Neural cell (in vitro differentiated cells): ENCODE results near the gene ARHGAP24. TPM values are rescaled to one million over a fixed set of nuclear protein-coding genes. Genes with fewer than 3 reads are reported as not detected.

Source experiments
- H2AFZ ChIP-seq: fragments of 200-600, 300-800 bp; sonication (generic), shearing (Covaris generic); 2 replicates; pipeline ENCODE4 v1.6.0; 2014; ENCODE audit warnings: low read depth, mild to moderate bottlenecking, antibody characterized with exemption, low read length, moderate library complexity
- H3F3A ChIP-seq: fragments of 200-600 bp; shearing (Covaris generic); 2 replicates; pipeline ENCODE4 v1.6.1; 2016; ENCODE audit warnings: mild to moderate bottlenecking, moderate library complexity, mixed read lengths, antibody characterized with exemption, low read length; ENCODE audit not compliant: insufficient read depth, poor library complexity, severe bottlenecking
- H3K27ac ChIP-seq: fragments of 200-600, 300-800 bp; sonication (generic), shearing (Covaris generic); 2 replicates; pipeline ENCODE4 v1.5.1; 2014; ENCODE audit warnings: mild to moderate bottlenecking, low read length, moderate library complexity
- H3K27me3 ChIP-seq: fragments of 300-800, 200-600 bp; sonication (generic), shearing (Covaris generic); 2 replicates; pipeline ENCODE4 v1.6.0; 2014; ENCODE audit warnings: mild to moderate bottlenecking, low read depth, low read length, moderate library complexity; ENCODE audit not compliant: insufficient read depth
- H3K36me3 ChIP-seq: fragments of 300-800, 200-600 bp; sonication (generic), shearing (Covaris generic); 2 replicates; pipeline ENCODE4 v1.5.1; 2014; ENCODE audit warnings: mild to moderate bottlenecking, antibody characterized with exemption, low read length, moderate library complexity; ENCODE audit not compliant: insufficient read depth
- H3K4me2 ChIP-seq: fragments of 300-800, 200-600 bp; sonication (generic), shearing (Covaris generic); 2 replicates; pipeline ENCODE4 v1.6.0; 2014; ENCODE audit warnings: mild to moderate bottlenecking, low read length
- H3K4me3 ChIP-seq: fragments of 300-800, 200-600 bp; sonication (generic), shearing (Covaris generic); 2 replicates; pipeline ENCODE4 v1.5.1; 2014; ENCODE audit warnings: mild to moderate bottlenecking, low read length, moderate library complexity
- H3K79me2 ChIP-seq: fragments of 200-600 bp; shearing (Covaris generic); replicated peaks from 2 replicates; pipeline ENCODE4 v1.6.0; 2014; ENCODE audit warnings: mild to moderate bottlenecking, low read length, moderate library complexity; ENCODE audit not compliant: insufficient read depth
- H3K9ac ChIP-seq: fragments of 300-800, 200-600 bp; sonication (generic), shearing (Covaris generic); 2 replicates; pipeline ENCODE4 v1.6.1; 2016; ENCODE audit warnings: mild to moderate bottlenecking, low read length, mixed read lengths
- H3K9me2 ChIP-seq: fragments of 200-600 bp; shearing (Covaris generic); 2 replicates; pipeline ENCODE4 v1.6.1; 2016; ENCODE audit warnings: mild to moderate bottlenecking, low read length, mixed read lengths; ENCODE audit not compliant: insufficient read depth
- H3K9me3 ChIP-seq: fragments of 200-600, 300-800 bp; sonication (generic), shearing (Covaris generic); 2 replicates; pipeline ENCODE4 v1.6.1; 2016; ENCODE audit warnings: mild to moderate bottlenecking, mixed run types, low read length, moderate library complexity, mixed read lengths
- H4K20me1 ChIP-seq: fragments of 200-600 bp; shearing (Covaris generic); 2 replicates; pipeline ENCODE4 v1.6.1; 2016; ENCODE audit warnings: mild to moderate bottlenecking, mixed run types; ENCODE audit not compliant: insufficient read depth
- CTCF ChIP-seq: fragments of 450-650 bp; IDR thresholded peaks from 2 replicates; pipeline ENCODE4 v1.5.1; 2014; ENCODE audit warnings: antibody characterized with exemption, mild to moderate bottlenecking, moderate library complexity; ENCODE audit not compliant: poor library complexity, severe bottlenecking
- EP300 ChIP-seq: fragments of 450-650 bp; conservative IDR thresholded peaks from 2 replicates; pipeline ENCODE4 v1.6.1; 2014; ENCODE audit warnings: antibody characterized with exemption, mild to moderate bottlenecking, moderate library complexity; ENCODE audit not compliant: poor library complexity, severe bottlenecking
- EZH2 ChIP-seq: fragments of 200-600, 300-800 bp; shearing (Covaris generic), sonication (generic); IDR thresholded peaks from 2 replicates; pipeline ENCODE4 v1.6.1; 2014; ENCODE audit warnings: antibody characterized with exemption, low read length, borderline replicate concordance, mild to moderate bottlenecking; ENCODE audit not compliant: insufficient read depth, poor library complexity, severe bottlenecking
- MXI1 ChIP-seq: fragments of 450-650 bp; conservative IDR thresholded peaks from 2 replicates; pipeline ENCODE4 v1.6.1; 2014; ENCODE audit warnings: antibody characterized with exemption, mild to moderate bottlenecking; ENCODE audit not compliant: poor library complexity, severe bottlenecking
- POLR2AphosphoS5 ChIP-seq: IDR thresholded peaks from 2 replicates; pipeline ENCODE4 v1.6.1; 2012
- RAD21 ChIP-seq: fragments of 450-650 bp; conservative IDR thresholded peaks from 2 replicates; pipeline ENCODE4 v1.6.1; 2014; ENCODE audit warnings: antibody characterized with exemption, mild to moderate bottlenecking, moderate library complexity
- REST ChIP-seq: IDR thresholded peaks from 2 replicates; pipeline ENCODE4 v1.6.1; 2012; ENCODE audit warnings: borderline replicate concordance
- SMC3 ChIP-seq: fragments of 450-650 bp; conservative IDR thresholded peaks from 2 replicates; pipeline ENCODE4 v1.6.1; 2014; ENCODE audit warnings: antibody characterized with exemption, mild to moderate bottlenecking, moderate library complexity; ENCODE audit not compliant: poor library complexity
- TAF1 ChIP-seq: IDR thresholded peaks from 2 replicates; pipeline ENCODE4 v1.6.1; 2012; ENCODE audit warnings: low read depth
- polyA plus RNA-seq: library from polyadenylated mRNA; depleted of rRNA; stranded (reverse); fragments of >200 nt; gene quantifications from 2 replicates; pipeline ENCODE4 v1.2.3, GENCODE V29; 2014

The ARHGAP24 gene
- polyA plus RNA-seq, 1 donor from 2014 or later, result 2.9 TPM

- Histone ChIP-seq H3K27ac (no peak overlapping the region), H3K9ac (no peak overlapping the region), H3K27me3 (no peaks in the 10 kb centered on the region), H3F3A (no peaks in the 10 kb centered on the region), H3K9me3 (no peaks in the 10 kb centered on the region), H3K4me3 (no peak overlapping the region), H4K20me1 (no peaks in the 10 kb centered on the region), H3K9me2 (no peaks in the 10 kb centered on the region), H3K79me2 (no peaks in the 10 kb centered on the region), H3K4me2 (no peak overlapping the region), H3K36me3 (no peaks in the 10 kb centered on the region), H2AFZ (no peak overlapping the region)
- TF ChIP-seq CTCF (no peak), SMC3 (no peak), MXI1 (no peak)
These were observed 221.7 kb downstream of the ARHGAP24 start for GRCh38 chr4:85696661-85697060.

GRCh38 chr4:85697854-85698253, 222.9 kb downstream of the ARHGAP24 start:
- no peaks in the 10 kb centered on the region for H4K20me1 ChIP-seq
- no peaks in the 10 kb centered on the region for H3K27me3 ChIP-seq
- H2AFZ ChIP-seq, result no peak overlapping the region
- H3K27ac ChIP-seq, result no peak overlapping the region
- no peaks in the 10 kb centered on the region for H3K79me2 ChIP-seq
- no peaks in the 10 kb centered on the region for H3K9me2 ChIP-seq
- H3K4me2 ChIP-seq, result no peak overlapping the region
- no peaks in the 10 kb centered on the region for H3K36me3 ChIP-seq
- TF ChIP-seq SMC3 (no peak), TAF1 (no peak), RAD21 (no peak), MXI1 (no peak), EZH2 (no peak), POLR2AphosphoS5 (no peak), CTCF (no peak), EP300 (no peak), REST (no peak)
- H3F3A ChIP-seq, result no peaks in the 10 kb centered on the region
- no peak overlapping the region for H3K4me3 ChIP-seq
- H3K9ac ChIP-seq, result no peak overlapping the region
- H3K9me3 ChIP-seq, result no peaks in the 10 kb centered on the region
